Fibroblast of lung (primary cell): ENCODE results near the gene HAUS6.

Experiments used
- CTCF ChIP-seq, 2 donors: IDR thresholded peaks in 1 of 2; conservative IDR thresholded peaks in 1 of 2; 1 replicate in 1 of 2; 2 replicates in 1 of 2; pipeline ENCODE4 v1.5.1; 2011 to 2012; ENCODE audit warnings: low read length in 2 of 2, control low read depth in 1 of 2, inconsistent platforms in 1 of 2, low read depth in 1 of 2, mild to moderate bottlenecking in 1 of 2
- EZH2 ChIP-seq: IDR thresholded peaks from 2 replicates; pipeline ENCODE4 v1.5.1; 2012; ENCODE audit warnings: low read length, control low read depth, mild to moderate bottlenecking; ENCODE audit errors: missing control alignments

- TF ChIP-seq CTCF (conservative IDR thresholded peaks at IDR 0.05 in 1 of 2, IDR thresholded peaks at IDR 0.05 in 1 of 2; ENCODE audit: low read depth in 1 of 2, low read length in 2 of 2) (no peak), EZH2 (no peak)
Observed at GRCh38 chr9:19108038-19108437, 5.3 kb upstream of the HAUS6 start.
